NCI-H446 (cell line): ENCODE data around the gene AGFG1.

Source experiments
- DNase-seq, 2 experiments: peaks; one replicate each; lab custom pipeline; 2025; lab: John Stamatoyannopoulos, UW

Gene AGFG1

GRCh38 chr2:227608561-227609338, 136.8 kb downstream of the AGFG1 start:
- no peak for DNase-seq

GRCh38 chr2:227610123-227610522, 138.2 kb downstream of the AGFG1 start:
- DNase-seq, result no peak
